Fibroblast of skin of back (primary cell): ENCODE measurements around the gene SOX11.

ENCODE experiments used
- DNase-seq: peaks from one replicate; pipeline ENCODE4 v3.0.0-alpha.2; 2013

SOX11 gene

DNA sequence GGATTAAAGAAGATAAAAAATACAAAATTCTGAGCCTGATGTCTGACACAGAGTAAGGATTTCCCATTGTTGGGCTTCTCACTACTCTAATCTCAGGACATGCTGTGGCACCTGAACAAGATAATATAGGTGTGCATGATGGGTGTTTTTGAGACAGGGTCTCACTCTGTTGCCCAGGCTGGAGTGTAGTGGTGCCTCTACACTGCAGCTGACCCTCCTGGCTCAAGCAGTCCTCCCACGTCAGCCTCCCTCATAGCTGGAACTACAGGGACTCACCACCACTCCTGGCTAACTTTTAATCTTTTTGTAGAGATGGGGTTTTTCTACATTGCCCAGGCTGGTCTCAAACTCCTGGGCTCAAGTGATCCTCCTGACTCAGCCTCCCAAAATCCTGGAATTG lies 32.9 kb downstream of the SOX11 start:
- no peak for DNase-seq

DNA sequence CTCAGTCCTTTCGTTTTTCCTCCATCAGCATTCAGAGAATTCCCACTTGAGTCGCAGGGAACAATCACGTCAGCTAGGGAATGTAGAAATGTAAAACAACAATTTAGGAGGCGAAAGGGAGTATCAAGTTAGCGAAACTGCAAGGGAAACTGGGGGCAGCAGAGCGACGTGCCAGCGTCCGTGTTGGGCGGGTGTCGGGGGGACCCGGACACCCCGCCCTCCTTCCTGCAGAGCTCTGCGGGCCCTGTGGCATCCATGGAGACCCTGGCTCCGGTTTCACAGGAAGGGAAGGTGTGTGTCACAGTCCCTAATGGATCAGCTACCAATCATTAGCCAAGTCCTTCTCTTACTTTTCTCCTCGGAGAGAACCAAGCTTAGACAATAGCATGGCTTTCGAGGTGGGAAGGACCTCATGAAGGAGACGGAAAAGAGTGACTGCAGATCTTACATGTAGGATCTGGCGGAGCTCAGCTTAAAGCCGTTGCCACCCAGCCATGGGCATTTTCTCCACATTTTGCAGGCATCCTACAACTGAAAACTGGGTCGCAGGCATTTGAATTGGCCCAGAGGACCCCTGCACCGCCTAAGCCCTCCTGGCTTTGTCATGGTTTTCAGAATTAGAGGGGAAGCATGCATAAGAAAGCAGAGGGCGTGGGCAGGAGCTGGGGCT lies 33.7 kb downstream of the SOX11 start:
- DNase-seq: peak; percentile 35

DNA sequence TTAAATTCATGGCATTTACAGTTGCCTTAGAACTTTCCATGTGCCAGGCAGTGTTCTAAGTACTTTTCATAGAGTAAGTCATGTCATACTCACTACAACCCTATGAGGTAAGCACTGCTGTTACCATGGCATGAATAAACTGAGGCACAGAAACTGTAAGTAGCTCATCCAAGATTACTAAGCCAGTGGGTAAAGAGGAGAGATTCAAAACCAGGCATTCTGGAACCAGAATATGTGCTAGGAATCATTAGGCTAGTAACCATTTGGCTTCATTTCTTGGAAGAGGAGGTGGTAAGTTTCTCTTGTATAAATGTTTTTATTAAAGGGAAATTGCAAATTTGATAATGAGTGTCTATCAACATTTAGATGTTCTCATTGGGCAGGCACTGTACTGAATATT lies 35.1 kb downstream of the SOX11 start:
- DNase-seq: no peak

DNA sequence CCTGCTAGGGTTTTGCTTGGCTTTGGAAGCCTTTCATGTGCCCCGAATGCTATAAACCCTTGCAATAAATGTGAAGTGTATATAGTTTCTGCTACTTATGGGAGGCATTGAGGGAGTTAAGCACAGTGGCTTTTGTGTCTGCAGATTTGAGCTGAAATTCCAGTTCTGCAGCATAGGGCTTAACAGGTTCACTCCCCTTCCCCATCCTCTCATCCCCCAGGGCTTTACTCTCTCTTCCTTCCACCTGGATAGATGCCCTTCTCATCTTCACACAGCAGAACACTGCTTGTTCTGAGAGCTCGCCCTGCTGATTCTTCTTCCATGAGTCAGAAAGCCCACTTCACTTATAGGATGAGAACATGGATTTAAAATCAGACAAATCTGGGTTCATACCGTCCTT lies 37.2 kb downstream of the SOX11 start:
- no peak for DNase-seq

DNA sequence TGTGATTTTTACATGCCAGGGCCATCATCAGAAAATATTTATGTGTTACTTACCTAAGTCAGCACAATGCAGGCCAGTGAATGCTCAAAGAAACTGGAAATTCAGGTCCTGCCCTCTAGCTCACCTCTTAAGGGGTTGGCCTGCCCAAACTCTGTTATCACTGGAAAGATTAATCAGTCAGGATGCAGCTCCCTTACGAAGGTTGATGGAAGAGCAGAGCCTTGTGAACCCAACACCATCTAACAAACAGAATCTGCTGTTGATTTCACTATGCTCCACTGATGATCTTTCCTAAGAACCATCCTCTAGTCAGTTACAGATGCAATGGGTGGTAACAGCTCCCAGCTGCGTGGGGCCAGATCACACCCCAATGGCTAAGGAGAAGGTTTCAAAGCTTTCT lies 38.2 kb downstream of the SOX11 start:
- no peak for DNase-seq

DNA sequence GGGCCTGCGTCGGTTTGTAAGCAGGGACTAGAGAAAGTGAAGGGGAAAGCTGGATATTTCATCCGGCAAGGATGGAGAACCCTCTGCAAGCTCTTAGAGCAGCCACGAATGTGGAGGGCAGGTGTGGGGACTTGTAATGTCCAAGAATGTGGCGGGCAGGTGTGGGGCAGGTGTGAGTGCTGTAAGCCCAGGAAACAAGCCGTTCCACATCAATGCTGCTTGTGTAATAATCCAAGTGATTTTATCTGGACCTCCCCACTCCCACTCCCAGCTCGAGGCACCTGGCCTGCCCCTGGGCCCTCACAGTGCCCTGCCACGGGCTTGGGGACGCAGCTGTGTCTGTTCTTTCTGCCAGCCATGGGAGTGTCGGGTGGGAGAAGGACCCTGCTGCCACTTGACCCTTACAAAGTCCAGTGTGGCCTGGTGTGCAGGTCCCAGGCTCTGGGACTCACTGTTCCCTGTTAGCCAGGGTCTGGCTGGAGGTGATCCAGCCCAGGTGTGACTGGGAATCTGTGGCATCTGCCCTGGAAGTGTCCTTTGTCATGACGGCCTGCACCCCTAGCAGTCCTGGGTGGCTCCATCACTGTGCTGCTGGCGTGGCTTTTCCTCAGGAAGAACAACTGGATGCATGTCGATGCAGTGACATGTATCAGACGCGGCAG lies 42.8 kb downstream of the SOX11 start:
- DNase-seq: no peak

DNA sequence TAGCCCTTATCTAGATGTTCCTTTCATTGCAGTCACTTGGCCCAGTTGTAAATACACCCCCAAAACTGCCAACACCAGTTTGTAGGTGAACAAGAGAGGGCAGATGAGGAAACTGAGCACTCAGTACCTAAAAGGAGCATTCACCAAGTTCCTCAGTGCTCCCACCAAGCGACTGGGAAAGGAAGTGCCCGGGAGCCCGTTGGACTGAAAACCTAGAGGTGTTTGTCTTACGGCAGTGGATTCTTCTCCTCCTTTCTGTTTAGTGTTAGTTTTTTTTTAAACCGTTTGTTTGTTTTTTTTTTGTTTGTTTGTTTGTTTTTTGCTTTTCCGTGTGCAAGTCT lies 43.3 kb downstream of the SOX11 start:
- DNase-seq: no peak

DNA sequence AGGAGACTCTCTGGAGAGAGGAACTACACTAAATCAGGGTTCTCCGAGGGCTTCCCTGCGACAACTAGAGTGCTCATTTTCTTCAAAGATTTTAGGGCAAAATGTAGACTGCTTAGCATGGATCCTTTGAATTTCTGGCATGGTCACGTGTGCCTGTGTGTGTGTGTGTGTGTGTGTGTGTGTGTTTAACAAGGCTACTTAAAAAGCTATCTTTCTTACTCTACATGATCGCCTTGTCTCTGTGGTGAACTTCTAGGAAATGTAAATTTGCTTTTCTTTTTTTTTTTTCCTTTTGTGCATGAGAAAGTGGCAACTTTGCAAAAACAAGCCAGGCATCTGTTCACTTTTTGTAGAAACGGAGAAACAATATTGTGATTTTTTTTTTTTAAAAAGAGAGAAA lies 43.9 kb downstream of the SOX11 start:
- no peak for DNase-seq

DNA sequence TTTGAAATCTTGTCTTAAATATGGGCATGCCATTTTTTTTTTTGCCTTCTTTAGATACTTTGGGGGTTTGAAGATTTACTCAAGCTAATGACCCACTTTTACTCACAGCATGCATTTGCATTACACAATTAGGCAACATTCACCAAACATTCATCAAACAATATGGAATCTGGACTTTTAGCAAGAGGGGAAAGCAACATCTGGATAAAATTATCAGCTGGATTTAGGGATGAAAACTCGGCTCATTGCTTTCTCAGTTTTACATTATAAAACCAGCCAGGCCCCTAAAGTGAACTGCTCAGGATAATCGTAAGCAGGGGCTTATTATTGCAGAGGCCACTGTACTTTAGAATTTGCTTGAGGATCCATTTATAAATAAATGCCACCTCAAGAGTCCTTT lies 44.7 kb downstream of the SOX11 start:
- DNase-seq: no peak

DNA sequence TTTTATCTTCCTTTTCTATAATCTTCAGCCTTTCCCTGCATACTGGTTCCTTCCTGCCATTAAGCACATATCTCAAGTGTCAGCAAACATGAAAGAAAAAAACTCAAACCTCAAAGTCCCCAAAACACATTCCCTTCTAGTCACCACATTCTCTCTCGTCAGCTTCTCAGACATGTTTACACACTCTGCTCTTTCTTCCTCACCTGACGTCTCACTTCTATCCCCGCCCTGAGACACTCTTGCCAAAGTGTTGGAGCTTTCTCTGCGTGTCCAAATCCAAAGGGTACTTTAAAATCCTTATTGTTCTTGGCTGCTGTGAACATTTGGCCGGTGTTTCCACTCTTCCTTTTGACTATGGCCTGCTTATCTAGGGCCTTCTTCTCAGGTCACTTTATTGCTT lies 47.9 kb downstream of the SOX11 start:
- DNase-seq: no peak

DNA sequence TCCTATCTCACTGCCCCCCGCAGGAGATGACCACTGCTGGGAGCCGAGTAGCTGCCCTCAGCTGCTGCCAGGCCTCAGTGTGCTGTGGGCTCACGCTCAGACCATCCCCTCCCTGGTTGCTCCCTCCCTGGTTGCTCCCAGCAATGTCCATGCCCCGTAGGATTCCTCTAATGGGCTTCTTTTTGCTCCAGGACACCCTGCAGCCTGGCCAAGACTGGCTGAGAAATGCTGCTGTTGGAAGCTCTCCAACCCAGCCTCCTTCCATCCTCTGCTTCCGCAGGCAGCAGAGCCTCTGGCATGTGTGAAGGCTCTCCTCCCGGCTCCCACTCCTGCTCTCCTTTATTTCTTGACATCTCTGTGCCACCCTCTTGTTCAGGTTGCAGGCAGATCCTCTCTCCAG lies 48.6 kb downstream of the SOX11 start:
- peak; percentile 6 for DNase-seq

DNA sequence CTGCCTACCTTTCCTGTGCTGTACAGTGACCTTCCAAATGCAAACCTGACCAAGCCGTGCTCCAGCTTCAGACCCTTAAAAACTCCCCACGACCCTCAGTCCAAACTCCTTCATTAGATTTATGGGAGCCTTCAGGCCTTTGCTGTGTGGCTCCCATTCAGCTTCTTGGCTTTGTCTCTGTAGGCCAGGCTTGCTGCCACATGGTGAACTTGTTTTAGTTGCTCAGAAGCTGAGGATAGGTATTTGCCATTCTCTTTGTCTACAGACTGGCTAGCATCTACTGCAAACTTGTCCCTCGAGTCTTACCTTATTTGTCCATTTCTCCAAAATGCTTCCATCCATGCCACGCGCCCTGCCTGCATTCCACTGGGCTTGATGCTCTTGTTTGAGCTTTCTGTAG lies 49.1 kb downstream of the SOX11 start:
- DNase-seq: no peak

DNA sequence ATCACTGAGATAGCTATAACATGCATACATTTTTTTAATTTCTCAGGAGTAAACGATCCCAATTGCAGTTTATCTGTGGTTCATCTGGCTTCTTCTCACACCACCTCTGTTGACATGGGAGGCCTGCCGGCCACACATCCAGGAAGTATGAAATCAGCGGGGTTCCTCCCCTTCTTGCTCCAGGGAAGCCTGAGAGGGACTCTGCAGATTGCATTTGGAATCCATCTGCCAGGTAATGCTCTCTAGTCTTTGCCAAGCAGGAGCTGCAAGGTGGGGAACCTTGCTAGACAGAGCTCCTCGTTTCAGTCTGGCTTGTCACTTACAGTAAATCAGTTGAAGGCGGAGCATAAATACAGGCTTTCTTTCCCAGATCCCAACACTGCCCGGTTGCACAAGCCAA lies 49.9 kb downstream of the SOX11 start:
- DNase-seq: no peak

DNA sequence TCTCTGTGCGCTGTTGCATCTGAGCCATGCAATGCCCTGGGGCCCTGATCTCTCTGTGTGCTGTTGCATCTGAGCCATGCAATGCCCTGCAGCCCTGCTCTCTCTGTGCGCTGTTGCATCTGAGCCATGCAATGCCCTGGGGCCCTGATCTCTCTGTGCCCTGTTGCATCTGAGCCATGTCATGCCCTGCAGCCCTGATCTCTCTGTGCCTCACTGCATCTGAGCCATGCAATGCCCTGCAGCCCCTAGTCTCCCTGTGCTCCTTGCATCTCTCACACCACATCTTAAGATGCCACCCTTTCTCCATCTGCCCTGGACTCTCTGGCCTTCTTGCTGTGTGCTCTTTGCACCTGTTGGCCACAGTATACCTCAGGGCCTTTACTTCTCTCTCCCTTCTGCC lies 56.2 kb downstream of the SOX11 start:
- DNase-seq: no peak

DNA sequence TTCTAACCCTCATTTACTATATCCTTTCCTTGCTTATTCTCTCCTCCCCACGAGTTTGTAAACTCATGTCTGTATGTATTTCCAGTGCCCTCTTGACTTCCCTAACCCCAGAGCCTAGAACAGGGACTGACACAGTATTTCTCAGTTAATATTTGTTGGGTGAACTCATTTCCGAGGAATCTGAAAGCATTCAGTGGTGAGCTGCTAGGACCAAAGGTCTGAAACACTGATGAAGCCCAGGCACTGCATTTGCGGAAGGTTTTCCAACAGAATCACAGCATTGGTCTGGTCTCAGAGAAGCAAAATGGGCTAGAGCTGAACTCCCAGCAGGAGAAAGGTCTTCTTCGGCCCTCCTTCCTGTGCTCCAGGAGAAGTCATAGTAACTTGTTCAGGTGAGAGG lies 56.8 kb downstream of the SOX11 start:
- DNase-seq: no peak

DNA sequence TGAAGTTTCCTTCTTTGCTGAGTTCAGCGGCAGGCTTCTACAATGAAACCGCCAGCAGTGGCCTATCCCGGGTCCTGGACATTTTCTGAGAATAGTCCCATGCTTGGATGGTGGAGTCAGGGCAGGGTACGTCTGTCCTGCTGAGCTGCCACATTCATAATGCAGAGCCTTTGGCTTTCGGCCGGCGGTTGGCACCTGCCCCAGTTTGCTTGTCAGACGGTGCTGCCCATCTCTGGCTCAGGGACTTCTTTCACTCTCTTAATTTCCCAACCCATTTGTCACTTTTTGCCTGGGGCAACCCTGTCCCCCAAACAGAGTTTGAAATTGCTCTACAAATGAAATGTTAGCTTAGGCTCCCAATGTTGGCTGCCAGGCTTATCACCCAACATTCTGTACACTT lies 57.2 kb downstream of the SOX11 start:
- no peak for DNase-seq
